Suprapubic skin (tissue), 4 donors: ENCODE data around the gene MAST2.

Source experiments
- EP300 ChIP-seq: sonication (generic); formaldehyde crosslinking; IDR thresholded peaks from one replicate; pipeline ENCODE4 v1.6.1; 2017; ENCODE audit warnings: antibody characterized with exemption
- POLR2A ChIP-seq, 2 donors: fragments of 450-650 bp; IDR thresholded peaks; one replicate each; pipeline ENCODE4 v1.6.1; 2017; ENCODE audit warnings: antibody characterized with exemption in 2 of 2, mild to moderate bottlenecking in 2 of 2, moderate library complexity in 2 of 2
- POLR2AphosphoS5 ChIP-seq, 3 donors: sonication (generic); formaldehyde crosslinking; IDR thresholded peaks; one replicate each; pipeline ENCODE4 v1.6.1; 2017; ENCODE audit warnings: antibody characterized with exemption in 3 of 3
- TF ChIP-seq, protein P1 (sequence below), 2 donors: fragments of 200-600 bp in 1 of 2; fragments of 450-650 bp in 1 of 2; sonication (generic) in 1 of 2; IDR thresholded peaks; one replicate each; pipeline ENCODE4 v1.5.1; 2016 to 2019; ENCODE audit warnings: antibody characterized with exemption in 2 of 2, mild to moderate bottlenecking in 1 of 2, moderate library complexity in 1 of 2

DNA sequence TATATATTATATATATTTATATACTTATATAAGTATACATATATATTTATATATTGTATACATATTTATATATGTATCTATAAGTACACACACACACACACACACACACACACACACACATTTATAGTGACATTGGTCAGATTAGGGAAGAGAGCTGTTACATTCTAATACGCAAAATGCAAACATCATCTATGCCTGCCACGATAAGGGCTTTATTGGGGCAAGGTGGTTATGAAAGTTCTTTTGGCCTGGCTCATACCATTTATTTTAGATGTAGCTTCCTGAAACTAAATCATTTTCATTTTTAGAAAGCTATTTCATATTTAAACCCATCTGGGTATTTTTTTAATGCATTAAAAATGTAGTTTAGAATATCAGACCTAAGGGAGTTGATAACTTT lies 82.8 kb downstream of the MAST2 start:
- TF ChIP-seq POLR2AphosphoS5 (IDR thresholded peaks at IDR 0.05) (no peak), POLR2A (IDR thresholded peaks at IDR 0.05) (no peak), EP300 (no peak)
- TF ChIP-seq, protein P1, sequence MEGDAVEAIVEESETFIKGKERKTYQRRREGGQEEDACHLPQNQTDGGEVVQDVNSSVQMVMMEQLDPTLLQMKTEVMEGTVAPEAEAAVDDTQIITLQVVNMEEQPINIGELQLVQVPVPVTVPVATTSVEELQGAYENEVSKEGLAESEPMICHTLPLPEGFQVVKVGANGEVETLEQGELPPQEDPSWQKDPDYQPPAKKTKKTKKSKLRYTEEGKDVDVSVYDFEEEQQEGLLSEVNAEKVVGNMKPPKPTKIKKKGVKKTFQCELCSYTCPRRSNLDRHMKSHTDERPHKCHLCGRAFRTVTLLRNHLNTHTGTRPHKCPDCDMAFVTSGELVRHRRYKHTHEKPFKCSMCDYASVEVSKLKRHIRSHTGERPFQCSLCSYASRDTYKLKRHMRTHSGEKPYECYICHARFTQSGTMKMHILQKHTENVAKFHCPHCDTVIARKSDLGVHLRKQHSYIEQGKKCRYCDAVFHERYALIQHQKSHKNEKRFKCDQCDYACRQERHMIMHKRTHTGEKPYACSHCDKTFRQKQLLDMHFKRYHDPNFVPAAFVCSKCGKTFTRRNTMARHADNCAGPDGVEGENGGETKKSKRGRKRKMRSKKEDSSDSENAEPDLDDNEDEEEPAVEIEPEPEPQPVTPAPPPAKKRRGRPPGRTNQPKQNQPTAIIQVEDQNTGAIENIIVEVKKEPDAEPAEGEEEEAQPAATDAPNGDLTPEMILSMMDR (IDR thresholded peaks at IDR 0.05) = no peak
